GM19240 (cell line): ENCODE measurements around the gene SBF2.

ENCODE experiments used
- DNase-seq: peaks from one replicate; pipeline ENCODE4 v3.0.0; 2011; ENCODE audit warnings: low spot score; ENCODE audit not compliant: insufficient read length

SBF2 gene

GRCh38 chr11:10317776-10318526, 23.9 kb upstream of the SBF2 start:
- no peak for DNase-seq

GRCh38 chr11:10317151-10317755, 23.2 kb upstream of the SBF2 start:
- DNase-seq, result no peak

DNA sequence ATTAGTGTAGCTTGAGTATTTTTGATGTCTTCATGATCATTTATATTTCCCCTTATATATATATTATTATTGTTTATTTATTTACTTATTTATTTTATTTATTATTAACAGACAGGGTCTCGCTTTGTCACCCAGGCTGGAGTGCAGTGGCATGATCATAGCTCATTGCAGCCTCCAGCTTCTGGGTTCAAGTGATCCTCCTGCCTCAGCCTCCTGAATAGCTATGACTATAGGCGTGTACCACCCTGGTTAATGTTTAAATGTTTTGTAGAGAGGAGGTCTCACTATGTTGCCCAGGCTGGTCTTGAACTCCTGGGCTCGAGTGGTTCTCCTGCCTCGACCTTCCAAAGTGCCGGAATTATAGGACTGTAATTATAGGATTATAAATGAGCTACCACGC, 21.1 kb upstream of the SBF2 start:
- DNase-seq, result no peak

DNA sequence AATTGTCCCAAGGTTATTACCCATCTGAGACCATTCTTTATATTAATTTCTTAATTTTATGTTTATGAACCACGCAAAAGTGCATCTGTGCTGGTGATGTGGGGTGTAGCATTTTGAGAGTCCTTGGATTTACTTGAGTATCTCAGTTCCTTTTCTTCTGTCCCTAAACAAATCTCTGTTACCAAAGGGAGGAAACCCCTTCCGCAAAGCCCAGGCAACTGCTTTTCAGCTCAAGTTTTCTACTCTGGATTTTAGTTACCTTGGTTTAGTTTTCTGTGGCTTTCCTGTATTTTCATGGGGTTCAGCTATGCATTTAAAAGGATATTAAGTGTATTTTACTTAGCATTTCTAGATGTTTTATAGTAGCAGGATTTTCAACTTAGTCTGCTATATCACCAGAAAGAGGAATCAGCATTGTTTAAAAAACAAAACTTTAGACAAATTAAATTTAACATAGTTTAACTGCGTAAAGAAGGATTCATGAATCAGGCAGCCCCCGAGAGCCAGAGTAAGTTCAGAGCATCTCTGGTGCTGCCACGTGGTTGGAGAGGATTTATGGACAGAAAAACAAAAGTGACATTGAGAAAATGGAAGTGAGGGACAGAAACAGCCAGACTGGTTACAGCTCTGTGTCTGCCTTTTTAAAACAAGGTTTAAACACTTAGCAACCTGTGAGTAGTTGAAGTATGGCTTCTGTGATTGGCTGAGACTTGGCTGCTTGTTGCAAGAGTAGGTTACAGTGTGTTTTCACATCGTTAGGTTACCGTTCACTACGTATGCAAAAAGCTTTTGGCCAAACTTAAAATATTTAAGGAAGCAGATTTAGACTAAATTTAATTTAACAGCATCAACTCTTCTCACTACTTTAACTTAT, 20.4 kb upstream of the SBF2 start:
- no peak for DNase-seq

DNA sequence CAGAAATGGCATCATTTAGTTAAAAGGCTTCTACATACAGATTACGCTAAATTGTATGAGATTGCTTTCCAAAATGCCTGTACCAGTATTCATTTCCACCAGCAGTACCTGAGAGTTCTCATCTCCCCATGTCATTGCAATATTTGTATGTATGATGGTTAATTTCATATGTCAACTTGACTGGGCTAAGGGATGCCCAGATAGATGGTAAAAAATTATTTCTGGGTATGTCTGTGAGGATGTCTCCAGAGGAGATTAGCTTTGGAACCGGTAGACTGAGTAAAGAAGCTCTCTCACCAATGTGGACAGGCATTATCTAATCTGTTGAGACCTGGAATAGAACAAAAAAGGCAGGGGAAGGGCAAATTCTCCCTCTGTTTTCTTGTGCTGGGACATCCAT, 17.8 kb upstream of the SBF2 start:
- DNase-seq, result no peak

- no peak for DNase-seq
These were observed 16.4 kb upstream of the SBF2 start for GRCh38 chr11:10310301-10310841.

DNA sequence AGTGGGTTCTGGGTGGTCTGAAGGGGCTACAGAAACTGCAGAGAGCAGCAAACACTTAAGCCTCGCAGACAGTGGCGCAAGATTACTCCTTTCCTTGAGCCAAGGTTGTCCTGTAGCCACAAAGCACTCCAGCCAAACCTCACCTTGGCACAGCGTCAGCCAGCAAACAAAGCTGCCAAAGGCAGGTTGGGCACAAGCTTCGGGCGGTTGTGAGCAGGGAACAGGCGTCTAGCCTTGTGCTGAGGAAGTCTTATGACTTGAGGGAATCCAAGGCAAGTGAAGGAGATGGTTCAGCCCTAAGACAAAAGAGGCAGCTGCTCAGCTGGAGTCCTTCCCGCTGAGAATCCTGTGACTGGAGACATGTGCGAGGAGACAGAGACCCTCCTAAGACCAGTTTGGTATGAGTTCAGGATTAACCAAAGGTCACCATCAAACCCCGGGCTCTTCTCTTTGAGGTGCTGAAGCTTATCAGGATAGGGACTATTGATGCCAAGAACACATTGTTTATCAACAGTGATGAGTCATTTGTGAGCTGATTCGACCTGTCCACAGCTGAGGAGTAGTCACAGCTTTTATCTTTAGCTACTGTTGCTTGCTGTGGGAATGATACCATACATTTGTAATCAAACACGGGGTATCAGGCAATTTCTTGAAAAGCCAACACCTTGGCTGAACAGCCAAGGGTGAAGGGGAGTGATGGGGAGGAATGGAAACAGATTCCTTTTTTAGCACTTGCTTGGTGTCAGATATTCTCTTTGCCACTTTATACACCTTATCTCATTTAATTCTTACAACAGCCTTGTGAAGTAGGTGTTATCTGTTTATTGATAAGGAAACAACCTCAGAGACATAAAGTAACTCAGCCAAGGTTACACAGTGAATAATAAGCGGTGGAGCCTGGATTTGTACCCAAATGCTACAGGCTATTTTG, 15.4 kb upstream of the SBF2 start:
- no peak for DNase-seq

DNA sequence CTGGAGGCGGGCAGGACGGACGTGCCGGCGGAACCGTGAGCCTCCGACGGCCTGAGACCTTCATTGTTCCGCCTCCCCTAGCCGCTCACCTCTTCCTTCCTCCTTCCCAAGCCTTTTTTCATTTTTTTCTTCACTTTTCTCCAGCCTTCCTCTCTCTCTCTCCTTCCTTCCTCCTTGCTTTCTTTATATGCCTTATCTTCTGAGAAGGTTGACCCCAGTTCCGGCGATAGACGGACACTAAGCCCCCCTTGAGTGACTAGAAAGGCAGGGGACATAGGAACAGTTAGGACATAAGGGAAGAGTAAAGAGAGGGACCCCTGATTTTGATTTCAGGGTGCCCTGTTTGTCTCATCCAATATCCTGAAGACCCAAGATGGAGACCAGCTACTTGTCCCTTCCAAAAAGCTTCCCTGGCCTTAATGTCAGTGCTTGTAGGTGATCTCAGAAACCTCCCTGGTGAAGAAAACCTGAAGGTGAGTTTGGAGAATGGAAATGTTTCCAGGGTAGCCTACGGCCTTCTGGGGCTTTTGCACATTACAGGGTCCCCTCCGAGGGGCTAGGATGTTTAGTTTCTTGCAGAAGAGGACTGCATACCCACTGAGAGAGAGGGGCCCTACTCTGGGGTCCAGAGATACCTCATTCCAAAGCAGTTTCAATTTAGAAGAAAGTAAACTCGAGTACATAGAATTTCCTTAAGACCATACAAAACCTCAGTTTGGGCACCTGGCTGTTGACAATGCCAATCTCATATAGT, 14.4 kb upstream of the SBF2 start:
- DNase-seq, result no peak

- no peak for DNase-seq
These were observed 13.6 kb upstream of the SBF2 start for GRCh38 chr11:10307400-10308200.

GRCh38 chr11:10307022-10307399, 13.0 kb upstream of the SBF2 start:
- DNase-seq, result no peak

GRCh38 chr11:10305964-10306918, 12.2 kb upstream of the SBF2 start:
- no peak for DNase-seq

DNA sequence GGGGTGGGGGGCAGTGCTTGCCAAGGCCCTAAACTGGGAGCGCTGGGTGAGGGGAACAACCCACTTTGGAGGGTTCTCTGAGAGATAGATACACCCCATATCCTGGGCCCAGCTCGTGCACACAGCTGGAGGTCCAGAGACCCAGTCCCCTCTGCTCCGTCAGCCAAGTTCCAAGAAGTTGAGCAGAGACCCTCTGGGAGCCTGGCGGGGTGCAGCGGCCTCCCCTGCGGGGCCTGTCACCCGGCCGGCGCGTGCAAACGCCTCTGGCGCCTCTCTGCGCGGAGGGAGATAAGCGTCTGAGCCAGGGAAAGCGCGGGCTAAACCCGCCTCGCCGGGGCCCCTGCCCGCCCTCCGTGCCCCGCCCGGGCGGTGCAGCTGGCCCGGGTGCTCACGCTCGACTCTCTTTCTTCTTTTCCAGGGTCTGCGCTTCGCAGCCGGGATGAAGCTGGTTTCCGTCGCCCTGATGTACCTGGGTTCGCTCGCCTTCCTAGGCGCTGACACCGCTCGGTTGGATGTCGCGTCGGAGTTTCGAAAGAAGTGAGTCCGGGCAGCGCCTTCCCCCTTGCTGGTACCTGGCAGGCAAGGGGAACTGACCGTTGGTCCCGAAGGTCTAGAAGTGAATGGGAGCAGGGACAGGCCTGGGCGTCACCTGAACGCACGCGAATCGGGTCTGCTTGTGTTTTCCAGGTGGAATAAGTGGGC, 11.4 kb upstream of the SBF2 start:
- no peak for DNase-seq

DNA sequence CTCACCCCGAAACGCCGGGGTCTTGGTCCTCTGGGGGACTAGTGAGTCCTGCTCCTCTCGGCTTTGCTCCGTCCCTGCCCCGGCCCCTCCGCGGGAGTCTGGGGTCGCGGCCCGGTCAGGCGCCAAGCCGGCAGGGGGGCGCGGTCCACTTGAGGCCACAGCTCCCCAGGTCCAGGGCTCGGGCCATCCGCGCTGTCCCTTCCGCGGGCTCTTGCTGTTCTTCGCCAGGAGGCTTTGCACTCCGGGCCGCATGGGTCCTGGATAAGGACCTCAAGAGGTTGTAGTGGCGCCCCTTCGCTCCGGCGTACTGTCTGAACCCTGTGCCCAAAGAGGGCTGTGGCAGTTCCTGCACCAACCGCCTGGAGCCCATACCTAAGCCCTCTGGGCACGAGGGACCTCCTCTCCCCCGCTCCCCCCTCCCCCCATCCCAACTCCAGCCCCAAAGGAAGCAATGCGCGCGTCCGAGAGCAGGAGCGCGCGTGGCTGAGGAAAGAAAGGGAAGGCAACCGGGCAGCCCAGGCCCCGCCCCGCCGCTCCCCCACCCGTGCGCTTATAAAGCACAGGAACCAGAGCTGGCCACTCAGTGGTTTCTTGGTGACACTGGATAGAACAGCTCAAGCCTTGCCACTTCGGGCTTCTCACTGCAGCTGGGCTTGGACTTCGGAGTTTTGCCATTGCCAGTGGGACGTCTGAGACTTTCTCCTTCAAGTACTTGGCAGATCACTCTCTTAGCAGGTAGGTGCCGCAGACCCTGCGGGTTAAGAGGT, 10.7 kb upstream of the SBF2 start, which contains the start of gene ADM:
Gene ADM, plus strand, starts transcription at position 579 of the 767 bp plus-strand sequence. CDS start 628 bp downstream, outside the sequence.
- no peak for DNase-seq

GRCh38 chr11:10303558-10304363, 9.7 kb upstream of the SBF2 start:
- DNase-seq, result no peak

- no peak for DNase-seq
These were observed 8.9 kb upstream of the SBF2 start for GRCh38 chr11:10302744-10303557.
